Esophagus muscularis mucosa (tissue), 4 donors: ENCODE results near the gene MAP3K2. TPM values are rescaled to one million over a fixed set of nuclear protein-coding genes. Genes with fewer than 3 reads are reported as not detected.

Source experiments
- DNase-seq: peaks from one replicate; pipeline ENCODE4 v3.0.0-alpha.2; 2017; ENCODE audit errors: extremely low spot score
- H3K27ac ChIP-seq, 4 donors: fragments of 200-600 bp; sonication (generic); replicated peaks in 1 of 4; 1 replicate in 3 of 4; 2 replicates in 1 of 4; pipeline ENCODE4 v1.5.1; 2016 to 2019; ENCODE audit warnings: mild to moderate bottlenecking in 1 of 4
- H3K27me3 ChIP-seq, 4 donors: fragments of 200-600 bp; sonication (generic); one replicate each; pipeline versions ENCODE4 v1.5.1 to v1.6.0; 2016 to 2019
- H3K36me3 ChIP-seq, 4 donors: fragments of 200-600 bp; sonication (generic); one replicate each; pipeline ENCODE4 v1.5.1; 2016 to 2019
- H3K4me1 ChIP-seq, 4 donors: fragments of 200-600 bp; sonication (generic); one replicate each; pipeline ENCODE4 v1.5.1; 2016 to 2019
- H3K4me3 ChIP-seq, 4 donors: fragments of 200-600 bp; sonication (generic); 1 replicate in 2 of 4; 2 replicates in 2 of 4; pipeline ENCODE4 v1.5.1; 2016 to 2019; ENCODE audit warnings: mild to moderate bottlenecking in 4 of 4, moderate library complexity in 1 of 4
- H3K9me3 ChIP-seq, 4 donors: fragments of 200-600 bp; sonication (generic); 1 replicate in 3 of 4; 2 replicates in 1 of 4; pipeline ENCODE4 v1.5.1; 2016 to 2019
- EP300 ChIP-seq: sonication (generic); formaldehyde crosslinking; IDR thresholded peaks from one replicate; pipeline ENCODE4 v1.6.1; 2017; ENCODE audit warnings: antibody characterized with exemption
- POLR2A ChIP-seq: fragments of 450-650 bp; IDR thresholded peaks from one replicate; pipeline ENCODE4 v1.6.1; 2017; ENCODE audit warnings: antibody characterized with exemption, moderate library complexity, mild to moderate bottlenecking, low read depth
- POLR2AphosphoS5 ChIP-seq, 2 donors: sonication (generic); formaldehyde crosslinking; IDR thresholded peaks; one replicate each; pipeline ENCODE4 v1.6.1; 2017; ENCODE audit warnings: antibody characterized with exemption in 2 of 2
- WGBS: methylation state at CpG from one replicate; pipeline ENCODE4 v1.1.5; 2018; 5-methylcytosine and 5-hydroxymethylcytosine counted together
- intact Hi-C: fragments of 100-400 bp; cut with DNase I; formaldehyde crosslinking; loops from one replicate; pipeline ENCODE4 v1.15.1; 2023
- total RNA-seq, 4 donors: library from RNA; depleted of rRNA; stranded (reverse); fragments of >200 nt; gene quantifications; one replicate each; pipeline versions ENCODE4 v1.1.0 to v1.2.1, GENCODE V29; 2016
- TF ChIP-seq, protein P1 (sequence below), 3 experiments: fragments of 200-600 bp in 2 of 3; fragments of 450-650 bp in 1 of 3; sonication (generic) in 2 of 3; IDR thresholded peaks; one replicate each; pipeline ENCODE4 v1.5.1; 2017 to 2019; ENCODE audit warnings: antibody characterized with exemption in 3 of 3, mild to moderate bottlenecking in 2 of 3, moderate library complexity in 1 of 3

MAP3K2 gene
- total RNA-seq, 4 donors from 2014 or later: 51.4 to 68.6 (median 66.2) TPM

- H3K27ac ChIP-seq: no peak overlapping the region
- H3K36me3 ChIP-seq: peaks cover 16 to 86% (median 69%) of the 10 kb centered on the region in 4 donors
- no peak for DNase-seq
- TF ChIP-seq, protein P1, sequence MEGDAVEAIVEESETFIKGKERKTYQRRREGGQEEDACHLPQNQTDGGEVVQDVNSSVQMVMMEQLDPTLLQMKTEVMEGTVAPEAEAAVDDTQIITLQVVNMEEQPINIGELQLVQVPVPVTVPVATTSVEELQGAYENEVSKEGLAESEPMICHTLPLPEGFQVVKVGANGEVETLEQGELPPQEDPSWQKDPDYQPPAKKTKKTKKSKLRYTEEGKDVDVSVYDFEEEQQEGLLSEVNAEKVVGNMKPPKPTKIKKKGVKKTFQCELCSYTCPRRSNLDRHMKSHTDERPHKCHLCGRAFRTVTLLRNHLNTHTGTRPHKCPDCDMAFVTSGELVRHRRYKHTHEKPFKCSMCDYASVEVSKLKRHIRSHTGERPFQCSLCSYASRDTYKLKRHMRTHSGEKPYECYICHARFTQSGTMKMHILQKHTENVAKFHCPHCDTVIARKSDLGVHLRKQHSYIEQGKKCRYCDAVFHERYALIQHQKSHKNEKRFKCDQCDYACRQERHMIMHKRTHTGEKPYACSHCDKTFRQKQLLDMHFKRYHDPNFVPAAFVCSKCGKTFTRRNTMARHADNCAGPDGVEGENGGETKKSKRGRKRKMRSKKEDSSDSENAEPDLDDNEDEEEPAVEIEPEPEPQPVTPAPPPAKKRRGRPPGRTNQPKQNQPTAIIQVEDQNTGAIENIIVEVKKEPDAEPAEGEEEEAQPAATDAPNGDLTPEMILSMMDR (IDR thresholded peaks at IDR 0.05): no peak
- TF ChIP-seq EP300: no peak
- TF ChIP-seq POLR2AphosphoS5 (IDR thresholded peaks at IDR 0.05): no peak
- TF ChIP-seq POLR2A: no peak
- intact Hi-C loops: no loop called here
- H3K9me3 ChIP-seq: no peaks in the 10 kb centered on the region
- H3K27me3 ChIP-seq: no peaks in the 10 kb centered on the region
- no peaks in the 10 kb centered on the region for H3K4me1 ChIP-seq
- no peak overlapping the region for H3K4me3 ChIP-seq
- WGBS: 94% methylated on average over 7 of the region's 7 CpGs
Measured at GRCh38 chr2:127308586-127309138, 79.1 kb downstream of the MAP3K2 start.

DNA sequence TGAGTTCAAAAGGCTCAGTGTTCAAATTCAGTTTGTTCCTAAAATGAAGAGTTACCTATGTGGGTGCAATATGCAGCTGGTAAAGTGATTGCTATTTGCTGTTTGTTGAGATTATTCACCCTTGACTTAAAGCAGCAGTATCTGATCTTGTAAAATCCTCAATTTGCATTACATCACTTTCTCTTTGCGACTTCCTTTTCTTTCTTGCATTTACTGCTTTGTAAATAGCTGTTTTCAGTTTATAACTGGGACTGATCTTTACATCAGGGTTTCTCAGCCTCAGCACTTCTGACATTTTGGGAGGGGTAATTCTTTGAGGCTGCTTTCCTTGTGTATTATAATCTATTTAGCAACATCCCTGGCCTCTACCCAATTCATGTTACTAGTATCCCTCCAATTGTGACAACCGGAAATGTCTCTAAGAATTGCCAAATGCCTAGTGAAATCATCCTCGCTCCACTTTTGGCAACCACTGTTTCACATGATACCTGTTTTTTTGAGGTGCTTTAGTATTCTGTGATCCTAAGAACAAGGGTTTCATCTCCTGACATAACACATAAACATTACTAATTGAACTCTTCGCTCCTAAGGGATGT is 81.7 kb downstream of the MAP3K2 start:
- no peak for TF ChIP-seq EP300
- Histone ChIP-seq H3K27ac (no peak overlapping the region), H3K27me3 (no peaks in the 10 kb centered on the region), H3K4me1 (no peaks in the 10 kb centered on the region), H3K36me3 (peaks cover 15 to 60% (median 49%) of the 10 kb centered on the region in 4 donors), H3K9me3 (no peaks in the 10 kb centered on the region), H3K4me3 (no peak overlapping the region)
- WGBS: 86% methylated on average over 4 of the region's 4 CpGs
- no peak for DNase-seq
- intact Hi-C loops: no loop called here

DNA sequence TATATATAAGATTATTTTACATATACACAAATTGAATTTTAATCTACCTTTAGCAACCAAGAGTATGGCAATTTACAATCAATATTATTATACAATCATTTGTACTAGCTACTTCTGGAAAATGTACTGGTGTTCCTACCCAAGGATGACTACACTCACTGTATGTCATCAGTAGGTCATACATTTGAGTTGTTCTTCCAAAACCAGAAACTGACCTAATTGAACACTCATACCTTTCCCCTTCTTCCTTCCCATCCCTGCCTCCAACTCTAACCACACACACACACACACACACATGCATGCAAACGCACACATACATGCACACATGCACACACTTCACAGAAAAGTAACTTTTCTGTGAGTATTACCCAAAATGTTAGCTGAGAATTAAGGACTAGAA is 85.6 kb downstream of the MAP3K2 start:
- WGBS: 100% methylated on average over 1 of the region's 1 CpG
- H3K27ac ChIP-seq: no peak overlapping the region
- H3K27me3 ChIP-seq: no peaks in the 10 kb centered on the region
- peaks cover 5 to 27% (median 19%) of the 10 kb centered on the region in 4 donors for H3K36me3 ChIP-seq
- TF ChIP-seq EP300 (no peak), POLR2AphosphoS5 (IDR thresholded peaks at IDR 0.05) (no peak), POLR2A (no peak)
- TF ChIP-seq, protein P1 (IDR thresholded peaks at IDR 0.05): no peak
- no peaks in the 10 kb centered on the region for H3K4me1 ChIP-seq
- H3K4me3 ChIP-seq: no peak overlapping the region
- no peaks in the 10 kb centered on the region for H3K9me3 ChIP-seq
- intact Hi-C loops: no loop called here
- DNase-seq: no peak

GRCh38 chr2:127293748-127294562 is 93.8 kb downstream of the MAP3K2 start, which contains the start of gene ERCC3:
Gene ERCC3, minus strand, starts transcription at chr2:127294144. Its CDS starts 63 bp downstream, at chr2:127294081.
- intact Hi-C loops: no loop called here
- H3K4me1 ChIP-seq: peaks cover 9 to 23% (median 20%) of the 10 kb centered on the region in 4 donors
- H3K4me3 ChIP-seq: peak within 1 kb of the TSS; percentile 81 to 96 (median 88)
- WGBS: under 1% methylated on average over 18 of the region's 55 CpGs
- H3K9me3 ChIP-seq: no peaks in the 10 kb centered on the region
- peaks cover 32 to 42% (median 38%) of the 10 kb centered on the region in 4 donors for H3K36me3 ChIP-seq
- peak within 1 kb of the TSS; percentile 72 to 89 (median 80) for H3K27ac ChIP-seq
- DNase-seq: peak; percentile 93
- peak; percentile 66 to 84 for TF ChIP-seq POLR2AphosphoS5 (IDR thresholded peaks at IDR 0.05)
- no peak for TF ChIP-seq EP300
- no peaks in the 10 kb centered on the region for H3K27me3 ChIP-seq

- H3K4me3 ChIP-seq: peak overlapping the region; percentile 81 to 96 (median 88)
- no peaks in the 10 kb centered on the region for H3K9me3 ChIP-seq
- intact Hi-C loops: no loop called here
- peaks cover 9 to 23% (median 20%) of the 10 kb centered on the region in 4 donors for H3K4me1 ChIP-seq
- 5% methylated on average over 13 of the region's 13 CpGs for WGBS
- H3K36me3 ChIP-seq: peaks cover 38 to 48% (median 44%) of the 10 kb centered on the region in 4 donors
- no peaks in the 10 kb centered on the region for H3K27me3 ChIP-seq
- H3K27ac ChIP-seq: peak overlapping the region; percentile 72 to 89 (median 80)
- TF ChIP-seq EP300 (no peak), POLR2A (no peak), POLR2AphosphoS5 (IDR thresholded peaks at IDR 0.05) (no peak)
- TF ChIP-seq, protein P1 (IDR thresholded peaks at IDR 0.05): no peak
- no peak for DNase-seq
Measured at GRCh38 chr2:127293386-127293747, 94.4 kb downstream of the MAP3K2 start.
